Mucosa of descending colon (tissue), 3 donors: Measurements from ENCODE around the gene C1GALT1C1L. TPM values are rescaled to one million over a fixed set of nuclear protein-coding genes. Genes with fewer than 3 reads are reported as not detected.

Experiments used
- ATAC-seq: fragments of 200-7000 bp; cut with Tn5 transposase; one replicate; pipeline ENCODE4 v1.9.1; 2020; ENCODE audit warnings: mild to moderate bottlenecking, moderate library complexity
- DNase-seq, 3 donors: peaks; one replicate each; pipeline ENCODE4 v3.0.0-alpha.2; 2020
- H3K36me3 ChIP-seq: fragments of 200-600 bp; one replicate; pipeline ENCODE4 v1.8.0; 2021; ENCODE audit warnings: low read depth, mild to moderate bottlenecking
- H3K4me1 ChIP-seq: fragments of 200-600 bp; one replicate; pipeline ENCODE4 v1.8.0; 2021; ENCODE audit warnings: low read depth, mild to moderate bottlenecking
- H3K4me3 ChIP-seq: fragments of 200-600 bp; one replicate; pipeline ENCODE4 v1.8.0; 2021; ENCODE audit warnings: mild to moderate bottlenecking
- H3K9me3 ChIP-seq: fragments of 200-600 bp; one replicate; pipeline ENCODE4 v1.8.0; 2021; ENCODE audit warnings: mild to moderate bottlenecking
- intact Hi-C, 2 donors: fragments of 100-400 bp; cut with DNase I in 1 of 2; cut with micrococcal nuclease in 1 of 2; formaldehyde crosslinking; loops; one replicate each; pipeline versions ENCODE4 v1.11.0 to v1.11.1; 2022; cut with DNase I, micrococcal nuclease
- total RNA-seq, 3 donors: library from RNA; stranded (reverse); fragmentation: NEBNext Ultra II Directional in 2 of 3; extraction: Animal tissue kit (Norgen Biotek cat#: 25700) in 2 of 3; gene quantifications; one replicate each; pipeline versions ENCODE4 v1.2.1 to v1.2.4, GENCODE V29; 2021 to 2023
- TF ChIP-seq, protein P1 (sequence below): fragments of 200-600 bp; IDR thresholded peaks from one replicate; pipeline ENCODE4 v1.8.0; 2022; ENCODE audit warnings: antibody characterized with exemption, mild to moderate bottlenecking
- donor health status: DM: no; HTN: no; CAD: no; lungs with moderate emphysema.
- donor health status: DM: no; HTN: no; CAD: no.
- donor health status: DM: no; HTN: yes; CAD: no.

The C1GALT1C1L gene
- total RNA-seq, 3 donors from 2014 or later: 0.67 to 1.4 TPM; not detected in 1

- ATAC-seq (no peak), DNase-seq (no peak)
- Histone ChIP-seq H3K36me3 (no peaks in the 10 kb centered on the region), H3K9me3 (no peaks in the 10 kb centered on the region), H3K4me1 (no peaks in the 10 kb centered on the region), H3K4me3 (no peak overlapping the region)
- intact Hi-C loops: no loop called here
- TF ChIP-seq, protein P1, sequence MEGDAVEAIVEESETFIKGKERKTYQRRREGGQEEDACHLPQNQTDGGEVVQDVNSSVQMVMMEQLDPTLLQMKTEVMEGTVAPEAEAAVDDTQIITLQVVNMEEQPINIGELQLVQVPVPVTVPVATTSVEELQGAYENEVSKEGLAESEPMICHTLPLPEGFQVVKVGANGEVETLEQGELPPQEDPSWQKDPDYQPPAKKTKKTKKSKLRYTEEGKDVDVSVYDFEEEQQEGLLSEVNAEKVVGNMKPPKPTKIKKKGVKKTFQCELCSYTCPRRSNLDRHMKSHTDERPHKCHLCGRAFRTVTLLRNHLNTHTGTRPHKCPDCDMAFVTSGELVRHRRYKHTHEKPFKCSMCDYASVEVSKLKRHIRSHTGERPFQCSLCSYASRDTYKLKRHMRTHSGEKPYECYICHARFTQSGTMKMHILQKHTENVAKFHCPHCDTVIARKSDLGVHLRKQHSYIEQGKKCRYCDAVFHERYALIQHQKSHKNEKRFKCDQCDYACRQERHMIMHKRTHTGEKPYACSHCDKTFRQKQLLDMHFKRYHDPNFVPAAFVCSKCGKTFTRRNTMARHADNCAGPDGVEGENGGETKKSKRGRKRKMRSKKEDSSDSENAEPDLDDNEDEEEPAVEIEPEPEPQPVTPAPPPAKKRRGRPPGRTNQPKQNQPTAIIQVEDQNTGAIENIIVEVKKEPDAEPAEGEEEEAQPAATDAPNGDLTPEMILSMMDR: no peak
Observed at GRCh38 chr2:43715300-43716098, 39.3 kb upstream of the C1GALT1C1L start.

- ATAC-seq: no peak
Observed at GRCh38 chr2:43714164-43714563, 37.9 kb upstream of the C1GALT1C1L start.

DNA sequence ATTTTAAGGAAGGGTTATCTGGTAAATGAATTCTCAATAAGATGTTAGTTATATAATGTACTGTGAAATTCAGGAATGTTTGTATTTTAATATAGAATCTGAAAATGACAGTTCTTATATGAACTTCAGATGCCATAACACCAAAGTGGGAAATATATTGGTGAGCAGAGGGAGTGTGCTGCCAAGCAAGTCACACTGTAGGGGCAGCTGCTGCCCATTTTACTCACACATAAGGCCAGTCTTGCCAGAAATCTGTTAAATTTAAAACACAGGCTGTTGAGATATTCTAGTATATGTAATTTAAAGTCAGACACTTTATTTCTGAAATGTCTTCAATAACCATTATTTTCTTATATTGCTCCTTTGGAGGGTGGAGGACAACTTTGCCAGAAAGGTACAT lies 34.6 kb upstream of the C1GALT1C1L start:
- TF ChIP-seq, protein P1: no peak
- no peak for DNase-seq
- no peaks in the 10 kb centered on the region for H3K4me1 ChIP-seq
- no peaks in the 10 kb centered on the region for H3K9me3 ChIP-seq
- H3K4me3 ChIP-seq: no peak overlapping the region
- no peaks in the 10 kb centered on the region for H3K36me3 ChIP-seq
- intact Hi-C loops: no loop called here
- ATAC-seq: no peak

More at GRCh38 chr2:43714164-43714563, 37.9 kb upstream of the C1GALT1C1L start:
- Histone ChIP-seq H3K4me3 (no peak overlapping the region), H3K4me1 (no peaks in the 10 kb centered on the region), H3K36me3 (no peaks in the 10 kb centered on the region), H3K9me3 (no peaks in the 10 kb centered on the region)
- no peak for DNase-seq
- intact Hi-C loops: no loop called here
- TF ChIP-seq, protein P1: no peak

GRCh38 chr2:43708891-43709290 lies 32.7 kb upstream of the C1GALT1C1L start:
- intact Hi-C loops: no loop called here
- Histone ChIP-seq H3K4me3 (no peak overlapping the region), H3K9me3 (no peaks in the 10 kb centered on the region), H3K4me1 (no peaks in the 10 kb centered on the region), H3K36me3 (no peaks in the 10 kb centered on the region)
- TF ChIP-seq, protein P1: no peak
- ATAC-seq: no peak
- DNase-seq: no peak

GRCh38 chr2:43708178-43708577 lies 31.9 kb upstream of the C1GALT1C1L start:
- H3K36me3 ChIP-seq: no peaks in the 10 kb centered on the region
- no peak for ATAC-seq
- H3K4me1 ChIP-seq: no peaks in the 10 kb centered on the region
- H3K4me3 ChIP-seq: no peak overlapping the region
- no peak for DNase-seq
- intact Hi-C loops: no loop called here
- TF ChIP-seq, protein P1: no peak
- no peaks in the 10 kb centered on the region for H3K9me3 ChIP-seq
